Measurements from ENCODE around the gene KLHL14. TPM values are rescaled to one million over a fixed set of nuclear protein-coding genes. Genes with fewer than 3 reads are reported as not detected.
A peak's percentile ranks its signal among the peaks of the same experiment; 100 is the strongest.

Gene KLHL14
- total and polyA plus RNA-seq, 2 of the 13 experiments (the other 11 are each of a cell fraction or from before 2014, with no cell fraction given), result 16.0 to 41.8 TPM

- no peak for TF ChIP-seq ZNF407 (CRISPR knock-in tag; IDR thresholded peaks at IDR 0.05; ENCODE audit: not compliant biosample characterization)
- no peak for TF ChIP-seq RFXAP (CRISPR knock-in tag; IDR thresholded peaks at IDR 0.05; ENCODE audit: borderline replicate concordance)
- no peak for TF ChIP-seq ZNF724P (CRISPR knock-in tag; IDR thresholded peaks at IDR 0.05; ENCODE audit: borderline replicate concordance)
These were observed 100.4 kb downstream of the KLHL14 start (continued) for GRCh38 chr18:32672398-32672797.

DNA sequence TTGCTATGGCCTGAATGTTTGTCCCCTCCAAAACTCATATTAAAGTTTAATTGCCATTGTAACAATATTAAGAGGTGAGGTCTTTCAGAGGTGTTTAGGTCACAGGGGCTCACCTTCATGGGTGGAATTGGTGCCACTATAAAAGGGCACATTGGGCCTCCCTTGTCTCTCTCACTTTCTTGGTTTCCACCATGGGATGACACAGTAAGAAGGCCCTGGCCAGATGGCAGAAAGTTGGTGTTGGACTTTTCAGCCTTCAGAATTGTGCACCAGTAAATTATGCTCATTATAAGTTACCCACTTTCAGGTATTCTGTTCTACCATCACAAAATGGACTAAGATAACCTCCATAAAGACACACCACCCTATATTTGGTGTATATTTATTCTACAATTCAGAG is 102.1 kb downstream of the KLHL14 start:
- Histone ChIP-seq H3K9ac (ENCODE audit: insufficient read depth, low read depth, low read length) (no peak overlapping the region), H3K9me3 (ENCODE audit: low read length) (no peaks in the 10 kb centered on the region), H3K79me2 (ENCODE audit: insufficient read depth, low read length) (no peaks in the 10 kb centered on the region), H3K27ac (ENCODE audit: extremely low read length, insufficient read depth, low read length) (no peak overlapping the region), H3K4me2 (ENCODE audit: low read depth, low read length) (no peak overlapping the region), H2AFZ (ENCODE audit: low read length) (no peak overlapping the region), H3K36me3 (replicated peaks in 1 of 2; ENCODE audit: control insufficient read depth in 1 of 2, insufficient read depth in 2 of 2, low read length in 2 of 2) (peaks cover 8 to 22% of the 10 kb centered on the region in 2 experiments), H3K4me3 (replicated peaks in 1 of 3; ENCODE audit: insufficient read depth in 1 of 3, low read depth in 2 of 3, low read length in 3 of 3) (no peak overlapping the region), H3K4me1 (ENCODE audit: insufficient read depth, low read length) (no peaks in the 10 kb centered on the region), H4K20me1 (ENCODE audit: insufficient read depth, low read length) (no peaks in the 10 kb centered on the region), H3K27me3 (ENCODE audit: control insufficient read depth in 1 of 2, insufficient read depth in 2 of 2, low read length in 2 of 2) (no peaks in the 10 kb centered on the region)
- DNase-seq (ENCODE audit: low spot score), result no peak
- ATAC-seq, result no peak
- no peak for FAIRE-seq
- TF ChIP-seq, protein P1, sequence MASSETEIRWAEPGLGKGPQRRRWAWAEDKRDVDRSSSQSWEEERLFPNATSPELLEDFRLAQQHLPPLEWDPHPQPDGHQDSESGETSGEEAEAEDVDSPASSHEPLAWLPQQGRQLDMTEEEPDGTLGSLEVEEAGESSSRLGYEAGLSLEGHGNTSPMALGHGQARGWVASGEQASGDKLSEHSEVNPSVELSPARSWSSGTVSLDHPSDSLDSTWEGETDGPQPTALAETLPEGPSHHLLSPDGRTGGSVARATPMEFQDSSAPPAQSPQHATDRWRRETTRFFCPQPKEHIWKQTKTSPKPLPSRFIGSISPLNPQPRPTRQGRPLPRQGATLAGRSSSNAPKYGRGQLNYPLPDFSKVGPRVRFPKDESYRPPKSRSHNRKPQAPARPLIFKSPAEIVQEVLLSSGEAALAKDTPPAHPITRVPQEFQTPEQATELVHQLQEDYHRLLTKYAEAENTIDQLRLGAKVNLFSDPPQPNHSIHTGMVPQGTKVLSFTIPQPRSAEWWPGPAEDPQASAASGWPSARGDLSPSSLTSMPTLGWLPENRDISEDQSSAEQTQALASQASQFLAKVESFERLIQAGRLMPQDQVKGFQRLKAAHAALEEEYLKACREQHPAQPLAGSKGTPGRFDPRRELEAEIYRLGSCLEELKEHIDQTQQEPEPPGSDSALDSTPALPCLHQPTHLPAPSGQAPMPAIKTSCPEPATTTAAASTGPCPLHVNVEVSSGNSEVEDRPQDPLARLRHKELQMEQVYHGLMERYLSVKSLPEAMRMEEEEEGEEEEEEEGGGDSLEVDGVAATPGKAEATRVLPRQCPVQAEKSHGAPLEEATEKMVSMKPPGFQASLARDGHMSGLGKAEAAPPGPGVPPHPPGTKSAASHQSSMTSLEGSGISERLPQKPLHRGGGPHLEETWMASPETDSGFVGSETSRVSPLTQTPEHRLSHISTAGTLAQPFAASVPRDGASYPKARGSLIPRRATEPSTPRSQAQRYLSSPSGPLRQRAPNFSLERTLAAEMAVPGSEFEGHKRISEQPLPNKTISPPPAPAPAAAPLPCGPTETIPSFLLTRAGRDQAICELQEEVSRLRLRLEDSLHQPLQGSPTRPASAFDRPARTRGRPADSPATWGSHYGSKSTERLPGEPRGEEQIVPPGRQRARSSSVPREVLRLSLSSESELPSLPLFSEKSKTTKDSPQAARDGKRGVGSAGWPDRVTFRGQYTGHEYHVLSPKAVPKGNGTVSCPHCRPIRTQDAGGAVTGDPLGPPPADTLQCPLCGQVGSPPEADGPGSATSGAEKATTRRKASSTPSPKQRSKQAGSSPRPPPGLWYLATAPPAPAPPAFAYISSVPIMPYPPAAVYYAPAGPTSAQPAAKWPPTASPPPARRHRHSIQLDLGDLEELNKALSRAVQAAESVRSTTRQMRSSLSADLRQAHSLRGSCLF (CRISPR knock-in tag; IDR thresholded peaks at IDR 0.05; ENCODE audit: borderline replicate concordance), result no peak
- peak; percentile 91 for TF ChIP-seq RBM22 (optimal IDR thresholded peaks at IDR 0.05; ENCODE audit: low read length)
- no peak for TF ChIP-seq ZNF484 (CRISPR knock-in tag; IDR thresholded peaks at IDR 0.05; ENCODE audit: borderline replicate concordance, low read depth)
- in situ Hi-C loops (cut with HindIII; ENCODE audit: extremely low pct_ligation_motif_present, low pct_unique_long_range_greater_than_20kb) (no loop called here), intact Hi-C loops (cut with micrococcal nuclease; ENCODE audit: unreplicated experiment) (no loop called here)
- POLR2A ChIA-PET, result no interaction called here
- no TSS peak for BruUV-seq (replicated peaks)
- CTCF ChIA-PET (ENCODE audit: low intra/inter-chr PET ratio, low total read pairs), result no interaction called here

Data from HepG2 (cell line).